A549 (cell line): ENCODE measurements around the gene CSPG4.
"Not testable (repeated sequence)": the region's sequence is repeated elsewhere in the genome, so short reads cannot be mapped to it uniquely, and the experiment has no call there.

ENCODE experiments used
- EP300 ChIP-seq, 2 experiments: fragments of >200 bp; sonication (Bioruptor Twin); formaldehyde crosslinking; IDR thresholded peaks; 2 replicates in 1 of 2; 3 replicates in 1 of 2; pipeline ENCODE4 v1.6.1; 2016 to 2017
- JUNB ChIP-seq: fragments of >200 bp; sonication (Bioruptor Twin); formaldehyde crosslinking; IDR thresholded peaks from 2 replicates; pipeline ENCODE4 v1.6.1; 2016
- MAZ ChIP-seq: fragments of 150-350 bp; IDR thresholded peaks from 2 replicates; pipeline ENCODE4 v1.6.1; 2014; ENCODE audit warnings: antibody characterized with exemption, low read depth, low read length, borderline replicate concordance
- POLR2A ChIP-seq: IDR thresholded peaks from 2 replicates; pipeline ENCODE4 v1.6.1; 2012; ENCODE audit warnings: mild to moderate bottlenecking, low read length
- RFX5 ChIP-seq: fragments of 450-650 bp; IDR thresholded peaks from 2 replicates; pipeline ENCODE4 v1.7.1; 2014; ENCODE audit warnings: antibody characterized with exemption, mild to moderate bottlenecking, moderate library complexity
- RNF2 ChIP-seq: fragments of 200-600 bp; sonication (generic); IDR thresholded peaks from 2 replicates; pipeline ENCODE4 v1.6.1; 2016; ENCODE audit warnings: low read depth, mild to moderate bottlenecking, antibody characterized with exemption, moderate library complexity, borderline replicate concordance
- TF ChIP-seq, protein P1 (sequence below): IDR thresholded peaks from 2 replicates; pipeline ENCODE4 v1.6.1; 2012
- TF ChIP-seq, protein P2 (sequence below): fragments of >200 bp; sonication (Bioruptor Twin); formaldehyde crosslinking; IDR thresholded peaks from 3 replicates; pipeline ENCODE4 v1.5.1; 2016
- TF ChIP-seq, protein P3 (sequence below): fragments of >200 bp; sonication (Bioruptor Twin); formaldehyde crosslinking; IDR thresholded peaks from 3 replicates; pipeline ENCODE4 v1.6.1; 2016

DNA sequence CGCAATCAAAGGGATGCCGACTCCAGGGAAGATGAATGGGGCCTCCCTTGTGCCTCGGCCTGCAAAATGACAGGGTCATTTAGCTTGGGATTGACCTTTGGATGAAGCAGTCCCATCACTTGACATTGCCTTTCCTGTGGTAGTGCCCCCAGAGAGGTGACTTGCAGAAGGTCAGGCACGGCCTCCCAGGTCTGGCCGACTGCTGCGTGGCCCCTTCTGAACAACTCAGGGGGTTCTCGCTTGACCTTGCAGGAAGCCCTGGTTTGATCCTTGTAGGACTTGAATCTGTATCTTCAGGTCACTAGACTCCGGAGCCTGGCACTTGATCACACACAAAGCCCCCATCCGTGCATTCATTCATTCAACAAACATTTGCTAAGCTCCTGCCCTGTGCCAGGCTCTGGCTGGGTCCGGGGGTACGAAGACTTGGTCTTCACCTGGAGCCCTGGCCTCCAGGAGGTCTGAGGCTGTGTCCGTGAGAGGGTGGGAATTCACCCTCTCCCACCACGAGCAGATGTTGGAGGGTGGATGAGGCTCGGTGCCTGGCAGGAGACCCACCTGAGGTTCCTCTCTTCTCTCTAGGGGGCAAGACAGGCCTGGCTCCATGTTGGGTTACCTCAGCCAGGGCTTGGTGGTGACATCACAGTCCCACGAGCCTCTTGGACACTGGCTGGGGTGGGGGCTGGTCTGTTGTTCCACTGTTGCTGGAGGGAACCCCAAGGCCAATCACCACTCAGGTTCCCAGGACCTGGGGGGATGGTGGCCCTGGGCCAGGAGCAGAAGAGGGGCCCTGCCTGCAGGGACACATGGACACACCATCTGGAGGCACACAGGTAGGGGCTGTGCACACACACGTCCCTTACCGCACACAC lies 18.0 kb upstream of the CSPG4 start:
- not testable (repeated sequence) for TF ChIP-seq POLR2A; RFX5; MAZ; JUNB; RNF2; EP300 (IDR thresholded peaks at IDR 0.05)
- TF ChIP-seq, protein P1, sequence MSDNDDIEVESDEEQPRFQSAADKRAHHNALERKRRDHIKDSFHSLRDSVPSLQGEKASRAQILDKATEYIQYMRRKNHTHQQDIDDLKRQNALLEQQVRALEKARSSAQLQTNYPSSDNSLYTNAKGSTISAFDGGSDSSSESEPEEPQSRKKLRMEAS = not testable (repeated sequence)
- TF ChIP-seq, protein P2, sequence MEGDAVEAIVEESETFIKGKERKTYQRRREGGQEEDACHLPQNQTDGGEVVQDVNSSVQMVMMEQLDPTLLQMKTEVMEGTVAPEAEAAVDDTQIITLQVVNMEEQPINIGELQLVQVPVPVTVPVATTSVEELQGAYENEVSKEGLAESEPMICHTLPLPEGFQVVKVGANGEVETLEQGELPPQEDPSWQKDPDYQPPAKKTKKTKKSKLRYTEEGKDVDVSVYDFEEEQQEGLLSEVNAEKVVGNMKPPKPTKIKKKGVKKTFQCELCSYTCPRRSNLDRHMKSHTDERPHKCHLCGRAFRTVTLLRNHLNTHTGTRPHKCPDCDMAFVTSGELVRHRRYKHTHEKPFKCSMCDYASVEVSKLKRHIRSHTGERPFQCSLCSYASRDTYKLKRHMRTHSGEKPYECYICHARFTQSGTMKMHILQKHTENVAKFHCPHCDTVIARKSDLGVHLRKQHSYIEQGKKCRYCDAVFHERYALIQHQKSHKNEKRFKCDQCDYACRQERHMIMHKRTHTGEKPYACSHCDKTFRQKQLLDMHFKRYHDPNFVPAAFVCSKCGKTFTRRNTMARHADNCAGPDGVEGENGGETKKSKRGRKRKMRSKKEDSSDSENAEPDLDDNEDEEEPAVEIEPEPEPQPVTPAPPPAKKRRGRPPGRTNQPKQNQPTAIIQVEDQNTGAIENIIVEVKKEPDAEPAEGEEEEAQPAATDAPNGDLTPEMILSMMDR = not testable (repeated sequence)
- TF ChIP-seq, protein P3, sequence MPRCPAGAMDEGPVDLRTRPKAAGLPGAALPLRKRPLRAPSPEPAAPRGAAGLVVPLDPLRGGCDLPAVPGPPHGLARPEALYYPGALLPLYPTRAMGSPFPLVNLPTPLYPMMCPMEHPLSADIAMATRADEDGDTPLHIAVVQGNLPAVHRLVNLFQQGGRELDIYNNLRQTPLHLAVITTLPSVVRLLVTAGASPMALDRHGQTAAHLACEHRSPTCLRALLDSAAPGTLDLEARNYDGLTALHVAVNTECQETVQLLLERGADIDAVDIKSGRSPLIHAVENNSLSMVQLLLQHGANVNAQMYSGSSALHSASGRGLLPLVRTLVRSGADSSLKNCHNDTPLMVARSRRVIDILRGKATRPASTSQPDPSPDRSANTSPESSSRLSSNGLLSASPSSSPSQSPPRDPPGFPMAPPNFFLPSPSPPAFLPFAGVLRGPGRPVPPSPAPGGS = not testable (repeated sequence)
